GM12878 (cell line): ENCODE measurements around the gene HINT1. TPM values are rescaled to one million over a fixed set of nuclear protein-coding genes. Genes with fewer than 3 reads are reported as not detected.

ENCODE experiments used
- ATAC-seq: fragments of 200-7000 bp; cut with Tn5 transposase; 3 replicates; pipeline ENCODE4 v1.9.1; 2020; ENCODE audit warnings: mild to moderate bottlenecking, moderate library complexity
- BruUV-seq: library from RNA; stranded (reverse); fragments of 400-500 nt; replicated peaks from 2 replicates; lab custom pipeline; 2021; lab: Mats Ljungman, UMichigan
- CTCF ChIA-PET: fragments of 300-600 bp; sonication (Branson Sonifier 250); formaldehyde crosslinking; extraction: SDS; loops from one replicate; lab custom pipeline; 2021; ENCODE audit warnings: inconsistent platforms; lab: Yijun Ruan, JAX
- POLR2A ChIA-PET: fragments of 350-600 bp; formaldehyde crosslinking; extraction: SDS; loops from one replicate; lab custom pipeline; 2021; ENCODE audit warnings: inconsistent platforms; lab: Charles Lee
- RAD21 ChIA-PET: fragments of 300-600 bp; sonication (Branson Sonifier 250); formaldehyde crosslinking; loops from one replicate; lab custom pipeline; 2023; ENCODE audit warnings: antibody characterized with exemption; ENCODE audit not compliant: unreplicated experiment; lab: Charles Lee
- SMC1A ChIA-PET: fragments of 300-600 bp; sonication (Branson Sonifier 250); formaldehyde crosslinking; loops from one replicate; lab custom pipeline; 2023; ENCODE audit not compliant: unreplicated experiment, uncharacterized antibody; lab: Charles Lee
- DNase-seq: peaks from one replicate; pipeline ENCODE4 v3.0.0-alpha.2; 2011; ENCODE audit warnings: low read depth, low spot score
- FAIRE-seq: peaks from 3 replicates; lab custom pipeline; 2011; peaks lifted over from hg19 to GRCh38; lab: Jason Lieb, UNC
- H2AFZ ChIP-seq: 2 replicates; pipeline ENCODE4 v1.6.0; 2011; ENCODE audit warnings: low read depth, low read length, control low read depth; ENCODE audit not compliant: control insufficient read depth
- H3K27ac ChIP-seq: 2 replicates; pipeline ENCODE4 v1.5.1; 2011; ENCODE audit warnings: control low read depth; ENCODE audit not compliant: control insufficient read depth, insufficient read depth
- H3K27me3 ChIP-seq, 2 experiments: replicated peaks in 1 of 2; 2 replicates each; pipeline versions ENCODE4 v1.6.0 to v1.6.1; 2011; ENCODE audit warnings: low read length in 1 of 2; ENCODE audit not compliant: control insufficient read depth in 2 of 2, insufficient read depth in 2 of 2
- H3K36me3 ChIP-seq, 2 experiments: 2 replicates each; pipeline ENCODE4 v1.5.1; 2011; ENCODE audit warnings: low read length in 1 of 2; ENCODE audit not compliant: control insufficient read depth in 2 of 2, insufficient read depth in 2 of 2
- H3K4me1 ChIP-seq: 2 replicates; pipeline ENCODE4 v1.6.1; 2011; ENCODE audit warnings: mild to moderate bottlenecking, low read length, moderate library complexity, mixed read lengths; ENCODE audit not compliant: control insufficient read depth, insufficient read depth
- H3K4me2 ChIP-seq: 2 replicates; pipeline ENCODE4 v1.6.0; 2011; ENCODE audit warnings: control low read depth; ENCODE audit not compliant: control insufficient read depth, insufficient read depth
- H3K4me3 ChIP-seq: fragments of 200-600 bp; sonication (generic); 2 replicates; pipeline ENCODE4 v1.5.1; 2016
- H3K79me2 ChIP-seq: 2 replicates; pipeline ENCODE4 v1.6.0; 2011; ENCODE audit warnings: low read length; ENCODE audit not compliant: control insufficient read depth, insufficient read depth
- H3K9ac ChIP-seq: 2 replicates; pipeline ENCODE4 v1.8.0; 2011; ENCODE audit warnings: low read length, control low read depth, mixed read lengths; ENCODE audit not compliant: control insufficient read depth, insufficient read depth
- H3K9me3 ChIP-seq: replicated peaks from 3 replicates; pipeline ENCODE4 v1.5.1; 2011; ENCODE audit warnings: mild to moderate bottlenecking, low read length; ENCODE audit not compliant: control insufficient read depth, insufficient read depth
- H4K20me1 ChIP-seq: 2 replicates; pipeline ENCODE4 v1.6.0; 2011; ENCODE audit not compliant: control insufficient read depth, insufficient read depth
- ASH2L ChIP-seq: fragments of 300-600, 200-600 bp; sonication (generic); IDR thresholded peaks from 2 replicates; pipeline ENCODE4 v1.6.1; 2017; ENCODE audit warnings: low read depth, mild to moderate bottlenecking, borderline replicate concordance
- BHLHE40 ChIP-seq, 2 experiments: fragments of 450-650 bp in 1 of 2; IDR thresholded peaks; 2 replicates each; pipeline ENCODE4 v1.6.1; 2011 to 2017; ENCODE audit warnings: low read depth in 2 of 2, borderline replicate concordance in 1 of 2, improper control_type of control experiment in 1 of 2, low read length in 1 of 2, mild to moderate bottlenecking in 1 of 2
- CHD2 ChIP-seq: IDR thresholded peaks from 2 replicates; pipeline ENCODE4 v1.6.1; 2011; ENCODE audit warnings: low read depth, low read length, improper control_type of control experiment, borderline replicate concordance
- EGR1 ChIP-seq, 2 experiments: IDR thresholded peaks; 1 replicate in 1 of 2; 2 replicates in 1 of 2; pipeline ENCODE4 v1.6.1; 2011 to 2012; ENCODE audit warnings: low read depth in 2 of 2, low read length in 2 of 2, borderline replicate concordance in 1 of 2, mild to moderate bottlenecking in 1 of 2, moderate library complexity in 1 of 2
- EP300 ChIP-seq, 2 experiments: fragments of 150-350 bp in 1 of 2; IDR thresholded peaks; 2 replicates each; pipeline ENCODE4 v1.6.1; 2011 to 2012; ENCODE audit warnings: low read depth in 2 of 2, low read length in 2 of 2, borderline replicate concordance in 1 of 2, improper control_type of control experiment in 1 of 2, inconsistent platforms in 1 of 2; ENCODE audit not compliant: control insufficient read depth in 1 of 2
- JUND ChIP-seq: IDR thresholded peaks from 2 replicates; pipeline ENCODE4 v1.6.1; 2012; ENCODE audit warnings: low read depth, mild to moderate bottlenecking, low read length, improper control_type of control experiment, moderate library complexity
- MTA2 ChIP-seq: fragments of 450-650 bp; IDR thresholded peaks from 2 replicates; pipeline ENCODE4 v1.6.1; 2016; ENCODE audit warnings: low read depth, mild to moderate bottlenecking, moderate library complexity
- MYB ChIP-seq: fragments of 150-350 bp; IDR thresholded peaks from 2 replicates; pipeline ENCODE4 v1.6.1; 2014; ENCODE audit warnings: mild to moderate bottlenecking, low read depth, low read length, borderline replicate concordance
- PAX5 ChIP-seq: IDR thresholded peaks from 2 replicates; pipeline ENCODE4 v1.6.1; 2011; ENCODE audit warnings: low read depth, low read length, borderline replicate concordance
- RCOR1 ChIP-seq: conservative IDR thresholded peaks from 2 replicates; pipeline ENCODE4 v1.6.1; 2012; ENCODE audit warnings: low read depth, low read length, improper control_type of control experiment
- SMAD5 ChIP-seq: IDR thresholded peaks from 2 replicates; pipeline ENCODE4 v1.6.1; 2016; ENCODE audit warnings: antibody characterized with exemption, low read depth
- TCF3 ChIP-seq: IDR thresholded peaks from 2 replicates; pipeline ENCODE4 v1.6.1; 2012; ENCODE audit warnings: low read depth, mild to moderate bottlenecking, low read length, borderline replicate concordance; ENCODE audit not compliant: insufficient read depth
- WRNIP1 ChIP-seq: IDR thresholded peaks from 2 replicates; pipeline ENCODE4 v1.6.1; 2011; ENCODE audit warnings: low read depth, low read length, improper control_type of control experiment, borderline replicate concordance
- YBX1 ChIP-seq: fragments of 450-650 bp; IDR thresholded peaks from 2 replicates; pipeline ENCODE4 v1.6.1; 2016; ENCODE audit warnings: antibody characterized with exemption
- WGBS: methylation state at CpG from one replicate; pipeline ENCODE4 v1.1.6; 2016; ENCODE audit warnings: low lambda C conversion rate; ENCODE audit not compliant: insufficient replicate concordance, insufficient coverage; ENCODE audit errors: missing lambda C conversion rate; 5-methylcytosine and 5-hydroxymethylcytosine counted together
- in situ Hi-C: fragments of 300-500 bp; cut with MboI; formaldehyde crosslinking; loops from 9 replicates; pipeline ENCODE4 v1.14.3; 2018; ENCODE audit warnings: mixed read lengths
- intact Hi-C: fragments of 100-400 bp; cut with micrococcal nuclease; formaldehyde crosslinking; loops from one replicate; pipeline ENCODE4 v1.14.2; 2022; ENCODE audit not compliant: unreplicated experiment
- polyA plus RNA-seq, 11 experiments: library from polyadenylated mRNA; depleted of rRNA in 4 of 11; unstranded in 6 of 11; stranded (reverse) in 5 of 11; fragments of >200 nt; fragmentation: Nextera tagmentation in 4 of 11; fragmentation: Illumina TruSeq in 1 of 11; extraction: Ambion mirVana in 4 of 11; extraction: Trizol in 1 of 11; gene quantifications; 1 replicate in 1 of 11; 2 replicates in 10 of 11; pipeline versions ENCODE4 v1.2.1 to v1.2.3, GENCODE V29; 2011 to 2016; ENCODE audit warnings: inconsistent platforms in 2 of 11, missing spikeins in 2 of 11, low read depth in 1 of 11
- total RNA-seq, 4 experiments: library from RNA; depleted of rRNA in 3 of 4; stranded (reverse); fragments of >200 nt in 3 of 4; fragmentation: Illumina TruSeq in 1 of 4; extraction: Trizol in 1 of 4; gene quantifications; 2 replicates each; pipeline versions ENCODE4 v1.2.1 to v1.2.3, GENCODE V29; 2013 to 2021
- TF ChIP-seq, protein P1 (sequence below): fragments of 450-650 bp; IDR thresholded peaks from 2 replicates; pipeline ENCODE4 v1.6.1; 2017; ENCODE audit warnings: antibody characterized with exemption, mild to moderate bottlenecking, moderate library complexity

HINT1 gene
- total and polyA plus RNA-seq, 10 of the 15 experiments (the other 5 are each of a cell fraction or from before 2014, with no cell fraction given), result 253 to 997 (median 562) TPM

DNA sequence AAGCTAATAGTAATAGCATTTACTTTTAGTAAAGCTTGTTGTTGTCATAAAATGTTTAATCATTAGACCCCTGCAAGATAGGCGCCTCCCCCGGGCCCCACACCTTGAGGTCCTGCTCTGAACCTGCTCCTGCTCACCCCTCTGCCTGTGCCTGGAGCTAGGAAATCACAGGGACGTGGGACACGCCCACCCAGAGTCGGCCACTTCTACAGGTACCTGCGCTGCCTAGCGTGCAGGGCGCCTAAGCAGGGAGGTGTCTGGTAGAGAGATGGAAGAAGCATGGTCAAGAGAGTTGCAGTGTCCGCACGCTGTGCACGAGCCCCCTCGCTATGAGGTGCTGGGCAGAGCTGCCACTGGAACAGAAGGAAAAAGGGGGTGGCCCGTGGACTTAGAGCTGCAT, 52.6 kb downstream of the HINT1 start:
- ChIA-PET RAD21 (interaction anchor here (0.7 to 1.0 kb wide), 2 partner anchors 242 to 706 kb away, joined by 3 to 4 read pairs; no protein-coding TSS in a partner anchor), CTCF (interaction anchor here (1.0 to 3.0 kb wide), 5 partner anchors 241 to 1341 kb away, joined by 4 to 11 read pairs (median 5); no protein-coding TSS in a partner anchor), SMC1A (interaction anchor here (2.1 to 2.7 kb wide), 2 partner anchors 241 to 1341 kb away, joined by 7 to 11 read pairs; no protein-coding TSS in a partner anchor), POLR2A (no interaction called here)
- H3K36me3 ChIP-seq, result no peaks in the 10 kb centered on the region
- TF ChIP-seq SMAD5 (no peak), WRNIP1 (no peak), MTA2 (no peak), EGR1 (IDR thresholded peaks at IDR 0.05; ENCODE audit: borderline replicate concordance in 1 of 2, low read depth in 2 of 2, low read length in 2 of 2) (no peak), PAX5 (no peak), RCOR1 (no peak), EP300 (IDR thresholded peaks at IDR 0.05; ENCODE audit: borderline replicate concordance in 1 of 2, control insufficient read depth in 1 of 2, low read depth in 2 of 2, low read length in 2 of 2) (no peak), MYB (no peak), BHLHE40 (IDR thresholded peaks at IDR 0.05; ENCODE audit: borderline replicate concordance in 1 of 2, low read depth in 2 of 2, low read length in 1 of 2) (no peak), TCF3 (no peak), CHD2 (no peak), ASH2L (no peak), JUND (no peak), YBX1 (no peak)
- TF ChIP-seq, protein P1, sequence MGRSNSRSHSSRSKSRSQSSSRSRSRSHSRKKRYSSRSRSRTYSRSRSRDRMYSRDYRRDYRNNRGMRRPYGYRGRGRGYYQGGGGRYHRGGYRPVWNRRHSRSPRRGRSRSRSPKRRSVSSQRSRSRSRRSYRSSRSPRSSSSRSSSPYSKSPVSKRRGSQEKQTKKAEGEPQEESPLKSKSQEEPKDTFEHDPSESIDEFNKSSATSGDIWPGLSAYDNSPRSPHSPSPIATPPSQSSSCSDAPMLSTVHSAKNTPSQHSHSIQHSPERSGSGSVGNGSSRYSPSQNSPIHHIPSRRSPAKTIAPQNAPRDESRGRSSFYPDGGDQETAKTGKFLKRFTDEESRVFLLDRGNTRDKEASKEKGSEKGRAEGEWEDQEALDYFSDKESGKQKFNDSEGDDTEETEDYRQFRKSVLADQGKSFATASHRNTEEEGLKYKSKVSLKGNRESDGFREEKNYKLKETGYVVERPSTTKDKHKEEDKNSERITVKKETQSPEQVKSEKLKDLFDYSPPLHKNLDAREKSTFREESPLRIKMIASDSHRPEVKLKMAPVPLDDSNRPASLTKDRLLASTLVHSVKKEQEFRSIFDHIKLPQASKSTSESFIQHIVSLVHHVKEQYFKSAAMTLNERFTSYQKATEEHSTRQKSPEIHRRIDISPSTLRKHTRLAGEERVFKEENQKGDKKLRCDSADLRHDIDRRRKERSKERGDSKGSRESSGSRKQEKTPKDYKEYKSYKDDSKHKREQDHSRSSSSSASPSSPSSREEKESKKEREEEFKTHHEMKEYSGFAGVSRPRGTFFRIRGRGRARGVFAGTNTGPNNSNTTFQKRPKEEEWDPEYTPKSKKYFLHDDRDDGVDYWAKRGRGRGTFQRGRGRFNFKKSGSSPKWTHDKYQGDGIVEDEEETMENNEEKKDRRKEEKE, result no peak
- DNase-seq (no peak), FAIRE-seq (no peak), ATAC-seq (no peak)
- no peak overlapping the region for H3K27ac ChIP-seq
- intact Hi-C loops (loop anchor here (5.0 kb wide), 1 partner anchor 1340 kb away; no protein-coding TSS in a partner anchor), in situ Hi-C loops (loop anchor here (5.0 kb wide), 1 partner anchor 245 kb away; no protein-coding TSS in a partner anchor)
- no peak overlapping the region for H3K4me2 ChIP-seq
- H3K9ac ChIP-seq, result no peak overlapping the region
- H3K79me2 ChIP-seq, result no peaks in the 10 kb centered on the region
- no peak overlapping the region for H3K4me3 ChIP-seq
- WGBS, result 65% methylated on average over 13 of the region's 13 CpGs
- no peak overlapping the region for H2AFZ ChIP-seq
- no peaks in the 10 kb centered on the region for H3K27me3 ChIP-seq
- no peaks in the 10 kb centered on the region for H3K9me3 ChIP-seq
- no peaks in the 10 kb centered on the region for H3K4me1 ChIP-seq
- BruUV-seq, result no TSS peak
- no peaks in the 10 kb centered on the region for H4K20me1 ChIP-seq
